GM19239 (cell line): ENCODE measurements around the gene CLSTN1.
"Not testable (repeated sequence)": the region's sequence is repeated elsewhere in the genome, so short reads cannot be mapped to it uniquely, and the experiment has no call there.

ENCODE experiments used
- DNase-seq: peaks from one replicate; pipeline ENCODE4 v3.0.0; 2011; ENCODE audit warnings: low spot score; ENCODE audit not compliant: insufficient read length
- FAIRE-seq: peaks from 2 replicates; lab custom pipeline; 2011; peaks lifted over from hg19 to GRCh38; lab: Jason Lieb, UNC

CLSTN1 gene

DNA sequence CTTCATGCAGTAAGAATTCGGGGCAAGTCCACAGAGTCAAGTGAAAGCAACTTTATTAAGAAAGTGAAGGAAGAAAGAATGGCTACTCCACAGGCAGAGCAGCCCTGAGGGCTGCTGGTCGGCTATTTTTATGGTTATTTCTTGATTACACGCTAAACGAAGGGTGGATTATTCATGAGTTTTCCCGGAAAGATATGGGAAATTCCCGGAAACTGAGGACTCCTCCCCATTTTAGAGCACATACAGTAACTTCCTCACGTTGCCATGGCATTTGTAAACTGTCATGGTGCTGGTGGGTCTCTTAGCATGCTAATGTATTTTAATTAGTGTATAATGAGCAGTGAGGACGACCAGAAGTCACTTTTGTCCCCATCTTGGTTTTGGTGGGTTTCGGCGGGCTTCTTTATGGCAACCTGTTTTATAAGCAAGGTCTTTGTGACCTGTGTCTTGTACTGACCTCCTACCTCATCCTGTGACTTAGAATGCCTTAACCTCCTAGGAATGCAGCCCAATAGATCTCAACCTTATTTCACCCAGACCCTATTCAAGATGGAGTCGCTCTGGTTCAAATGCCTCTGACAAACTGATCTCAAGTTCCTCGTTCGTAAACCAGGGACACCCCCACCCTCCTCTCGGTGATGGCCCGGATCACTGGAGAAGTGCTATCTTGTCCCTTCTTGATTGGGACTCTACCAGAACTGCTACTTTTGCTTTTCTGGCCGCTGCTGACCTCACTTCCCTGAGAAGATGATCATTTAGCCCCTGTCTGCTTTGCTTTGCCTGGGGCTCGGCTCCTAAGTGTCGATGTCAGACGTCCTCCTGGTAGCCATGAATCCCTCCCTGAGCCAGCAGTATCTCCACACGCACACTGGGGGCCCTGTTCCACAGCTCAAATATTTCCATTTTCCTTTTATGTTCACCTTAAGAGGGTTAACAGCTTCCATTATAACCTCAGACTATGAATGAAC, 48.8 kb downstream of the CLSTN1 start:
- FAIRE-seq (no peak), DNase-seq (no peak)

GRCh38 chr1:9770298-9770697, 53.5 kb downstream of the CLSTN1 start:
- DNase-seq: no peak
- FAIRE-seq: no peak

- DNase-seq (no peak), FAIRE-seq (no peak)
Observed at GRCh38 chr1:9768983-9769382, 54.8 kb downstream of the CLSTN1 start.

DNA sequence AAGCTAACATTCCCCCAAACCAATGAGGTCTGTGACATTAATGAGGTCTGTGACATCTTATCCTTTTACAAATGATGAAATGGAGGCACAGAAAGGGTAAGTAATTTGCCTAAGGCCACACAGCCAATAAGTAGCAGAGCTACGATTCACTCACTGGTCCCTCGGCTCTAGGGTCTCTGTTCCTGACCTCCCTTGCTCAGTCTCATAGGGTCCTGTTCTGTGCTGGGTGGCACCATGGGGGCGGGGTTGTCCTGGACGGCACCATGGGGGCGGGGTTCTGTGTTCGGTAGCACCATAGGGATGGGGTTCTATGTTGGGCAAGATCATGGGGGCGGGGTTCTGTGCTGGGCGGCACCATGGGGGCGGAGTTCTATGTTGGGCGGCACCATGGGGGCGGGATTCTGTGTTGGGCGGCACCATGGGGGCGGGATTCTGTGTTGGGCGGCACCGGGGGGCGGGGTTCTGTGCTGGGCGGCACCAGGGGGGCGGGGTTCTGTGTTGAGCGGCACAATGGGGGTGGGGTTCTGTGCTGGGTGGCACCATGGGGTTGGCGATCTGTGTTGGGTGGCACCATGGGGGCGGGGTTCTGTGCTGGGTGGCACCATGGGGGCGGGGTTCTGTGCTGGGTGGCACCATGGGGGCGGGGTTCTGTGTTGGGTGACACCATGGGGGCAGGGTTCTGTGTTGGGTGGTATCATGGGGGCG, 55.6 kb downstream of the CLSTN1 start:
- DNase-seq (no peak), FAIRE-seq (no peak)

DNA sequence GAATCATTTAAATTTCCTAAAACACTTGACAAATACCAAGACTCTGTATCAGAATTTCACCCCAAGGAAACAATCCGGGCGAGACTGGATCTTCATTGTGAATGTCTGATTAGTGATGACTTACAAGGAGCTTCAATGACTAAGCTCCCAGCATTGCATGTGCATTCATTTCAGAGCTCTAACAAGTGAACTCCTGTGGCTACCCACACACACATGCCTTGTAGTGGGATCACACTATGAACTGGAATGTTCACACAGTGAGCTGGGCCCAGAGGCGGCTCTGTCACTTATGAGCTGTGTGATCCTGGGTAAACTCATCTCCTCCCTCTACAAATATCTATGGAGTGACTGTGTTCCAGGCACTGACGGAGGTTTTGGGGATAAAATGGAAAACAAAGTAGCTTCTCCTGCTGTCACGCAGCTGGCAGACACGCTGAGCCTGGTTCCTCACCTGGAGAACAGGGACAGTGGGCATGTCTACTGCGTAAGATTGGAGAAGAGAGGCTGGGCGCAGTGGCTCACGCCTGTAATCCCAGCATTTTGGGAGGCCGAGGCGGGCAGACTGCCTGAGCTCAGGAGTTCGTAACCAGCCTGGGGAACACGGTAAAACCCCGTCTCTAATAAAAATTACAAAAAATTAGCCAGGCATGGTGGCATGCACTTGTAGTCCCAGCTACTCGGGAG, 56.9 kb downstream of the CLSTN1 start:
- no peak for FAIRE-seq
- no peak for DNase-seq

- FAIRE-seq: no peak
- DNase-seq: no peak
Observed at GRCh38 chr1:9764550-9764949, 59.2 kb downstream of the CLSTN1 start.

DNA sequence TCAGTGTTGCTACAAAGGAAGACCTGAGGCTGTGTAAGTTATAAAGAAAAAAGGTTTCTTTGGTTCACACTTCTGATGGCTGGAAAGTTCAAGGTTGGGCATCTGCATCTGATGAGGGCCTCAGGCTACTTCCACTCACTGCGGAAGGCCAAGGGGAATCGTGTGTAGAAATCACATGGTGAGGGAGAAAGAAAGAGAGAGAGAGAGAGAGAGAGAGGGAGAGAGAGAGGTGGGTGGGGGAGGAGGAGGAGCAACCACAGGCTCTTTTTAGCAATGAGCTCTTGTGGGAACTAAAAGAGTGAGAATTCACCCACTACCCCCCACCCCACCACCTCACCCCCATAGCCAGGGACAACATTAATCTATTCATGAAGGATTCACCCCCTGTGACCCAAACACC, 59.9 kb downstream of the CLSTN1 start:
- FAIRE-seq: no peak
- DNase-seq: no peak

DNA sequence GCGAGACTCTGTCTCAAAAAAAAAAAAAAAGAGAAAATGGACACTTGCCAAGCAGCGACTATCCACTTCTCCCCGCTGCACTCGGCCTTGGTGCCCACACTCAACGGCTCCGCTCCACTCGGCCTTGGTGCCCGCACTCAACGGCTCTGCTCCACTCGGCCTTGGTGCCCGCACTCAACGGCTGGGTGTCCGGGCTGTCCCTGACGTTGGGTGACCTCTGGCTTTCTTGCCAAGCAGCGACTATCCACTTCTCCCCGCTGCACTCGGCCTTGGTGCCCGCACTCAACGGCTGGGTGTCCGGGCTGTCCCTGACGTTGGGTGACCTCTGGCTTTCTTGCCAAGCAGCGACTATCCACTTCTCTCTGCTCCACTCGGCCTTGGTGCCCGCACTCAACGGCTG, 61.3 kb downstream of the CLSTN1 start:
- not testable (repeated sequence) for DNase-seq, FAIRE-seq

GRCh38 chr1:9761855-9762254, 61.9 kb downstream of the CLSTN1 start:
- DNase-seq: no peak
- FAIRE-seq: no peak

DNA sequence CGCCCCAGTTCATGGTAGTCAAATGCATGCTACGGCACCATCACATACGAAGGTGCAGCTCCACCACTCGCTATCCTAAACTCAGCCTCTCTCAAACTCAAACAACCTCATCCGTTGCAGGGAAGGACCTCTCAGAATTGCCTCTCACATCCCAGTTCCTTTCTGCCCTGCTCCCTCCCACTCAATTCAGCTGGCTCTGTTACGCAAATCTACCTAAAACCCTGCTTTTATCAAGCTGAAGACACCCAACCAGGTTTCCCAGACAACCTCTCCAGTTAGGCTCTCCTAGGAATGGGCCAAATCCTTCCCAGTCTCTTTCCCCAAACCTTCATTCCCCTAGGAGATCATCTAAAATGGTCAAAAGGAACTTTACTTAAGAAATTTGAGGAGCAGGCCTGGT, 62.9 kb downstream of the CLSTN1 start:
- DNase-seq (no peak), FAIRE-seq (no peak)

- no peak for FAIRE-seq
Observed at GRCh38 chr1:9759939-9760338, 63.8 kb downstream of the CLSTN1 start.

GRCh38 chr1:9758559-9759121, 65.1 kb downstream of the CLSTN1 start:
- FAIRE-seq (no peak), DNase-seq (no peak)

More at GRCh38 chr1:9759939-9760338, 63.8 kb downstream of the CLSTN1 start:
- DNase-seq: no peak

GRCh38 chr1:9755441-9755995, 68.2 kb downstream of the CLSTN1 start:
- no peak for FAIRE-seq

DNA sequence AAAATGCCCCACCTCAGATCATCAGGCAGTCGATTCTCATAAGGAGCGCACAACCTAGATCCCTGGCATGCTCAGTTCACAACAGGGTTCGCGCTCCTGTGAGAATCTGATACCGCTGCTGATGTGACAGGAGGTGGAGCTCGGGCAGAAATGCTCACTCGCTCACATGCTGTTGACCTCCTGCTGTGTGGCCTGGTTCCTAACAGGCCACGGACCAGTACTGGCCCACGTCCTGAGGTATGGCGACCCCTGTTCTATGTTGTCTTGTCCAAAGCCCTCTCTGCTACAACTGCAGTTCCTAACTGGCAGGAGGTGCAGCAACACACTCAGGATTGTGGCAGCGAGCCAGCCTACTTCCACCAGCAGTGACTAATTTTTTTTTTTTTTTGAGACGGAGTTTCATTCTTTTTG, 70.6 kb downstream of the CLSTN1 start:
- DNase-seq: no peak
- FAIRE-seq: no peak

More at GRCh38 chr1:9755441-9755995, 68.2 kb downstream of the CLSTN1 start:
- DNase-seq: no peak

- DNase-seq: no peak
- FAIRE-seq: no peak
Observed at GRCh38 chr1:9751971-9752370, 71.8 kb downstream of the CLSTN1 start.

- DNase-seq (no peak), FAIRE-seq (no peak)
Observed at GRCh38 chr1:9749361-9749760, 74.4 kb downstream of the CLSTN1 start.

DNA sequence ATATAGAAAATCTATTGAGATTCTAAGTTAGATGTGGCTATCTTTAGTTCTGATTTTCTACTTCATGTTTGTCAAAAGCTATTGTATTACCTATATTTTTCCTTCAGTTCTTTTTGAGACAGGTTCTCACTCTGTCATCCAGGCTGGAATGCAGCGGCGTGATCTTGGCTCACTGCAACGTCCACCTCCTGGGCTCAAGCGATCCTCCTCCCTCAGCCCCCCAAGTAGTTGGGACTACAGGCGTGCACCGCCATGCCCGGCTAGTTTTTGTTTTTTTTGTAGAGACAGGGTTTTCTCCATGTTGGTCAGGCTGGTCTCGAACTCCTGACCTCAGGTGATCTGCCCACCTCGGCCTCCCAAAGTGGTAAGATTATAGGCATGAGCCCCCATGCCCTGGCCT, 75.4 kb downstream of the CLSTN1 start:
- FAIRE-seq, DNase-seq: not testable (repeated sequence)

GRCh38 chr1:9746651-9747050, 77.1 kb downstream of the CLSTN1 start:
- no peak for DNase-seq
- FAIRE-seq: no peak

- DNase-seq (no peak), FAIRE-seq (no peak)
Observed at GRCh38 chr1:9746211-9746610, 77.6 kb downstream of the CLSTN1 start.
